Ramos (cell line): Measurements from ENCODE around the gene TDO2.
"Not testable (repeated sequence)": the region's sequence is repeated elsewhere in the genome, so short reads cannot be mapped to it uniquely, and the experiment has no call there.

Source experiments
- in situ Hi-C: fragments of 300-500 bp; cut with MboI; formaldehyde crosslinking; loops from one replicate; pipeline ENCODE4 v1.14.3; 2022; ENCODE audit warnings: low sequenced_read_pairs; ENCODE audit not compliant: unreplicated experiment

Gene TDO2

GRCh38 chr4:155903453-155903852, at the start of gene TDO2:
TDO2 (plus strand) TSS chr4:155903696; CDS start chr4:155903759, 63 bp downstream.
- in situ Hi-C loops, result no loop called here

- in situ Hi-C loops, result no loop called here
These were observed 48.8 kb upstream of the TDO2 start for GRCh38 chr4:155854582-155855226.

GRCh38 chr4:155855897-155856296, 47.6 kb upstream of the TDO2 start:
- in situ Hi-C loops, result no loop called here

- in situ Hi-C loops, result no loop called here
These were observed 37.3 kb upstream of the TDO2 start, which contains the start of gene ASIC5 for GRCh38 chr4:155866177-155866576. ASIC5 (minus strand) TSS chr4:155866277; CDS start chr4:155866226, 51 bp downstream.

GRCh38 chr4:155875878-155876277, 27.6 kb upstream of the TDO2 start:
- in situ Hi-C loops, result no loop called here

- in situ Hi-C loops, result no loop called here
These were observed 25.5 kb upstream of the TDO2 start for GRCh38 chr4:155877971-155878370.

- in situ Hi-C loops, result no loop called here
These were observed 24.9 kb upstream of the TDO2 start for GRCh38 chr4:155878611-155879010.

- in situ Hi-C loops, result no loop called here
These were observed 23.7 kb upstream of the TDO2 start for GRCh38 chr4:155879767-155880166.

GRCh38 chr4:155881555-155881954, 21.9 kb upstream of the TDO2 start:
- in situ Hi-C loops, result no loop called here

GRCh38 chr4:155883895-155884294, 19.6 kb upstream of the TDO2 start:
- in situ Hi-C loops, result no loop called here

GRCh38 chr4:155885666-155886065, 17.8 kb upstream of the TDO2 start:
- in situ Hi-C loops, result no loop called here

GRCh38 chr4:155887045-155887444, 16.5 kb upstream of the TDO2 start:
- in situ Hi-C loops, result no loop called here

- in situ Hi-C loops, result no loop called here
These were observed 15.5 kb upstream of the TDO2 start for GRCh38 chr4:155887847-155888570.

- in situ Hi-C loops, result no loop called here
These were observed 14.3 kb upstream of the TDO2 start for GRCh38 chr4:155889031-155889793.

GRCh38 chr4:155889946-155890345, 13.6 kb upstream of the TDO2 start:
- in situ Hi-C loops, result no loop called here

GRCh38 chr4:155891058-155891457, 12.4 kb upstream of the TDO2 start:
- in situ Hi-C loops, result no loop called here

- in situ Hi-C loops, result not testable (repeated sequence)
These were observed 5.1 kb upstream of the TDO2 start for GRCh38 chr4:155898371-155898770.

- in situ Hi-C loops, result no loop called here
These were observed 3.6 kb upstream of the TDO2 start for GRCh38 chr4:155899891-155900290.

- in situ Hi-C loops, result no loop called here
These were observed 3.1 kb upstream of the TDO2 start for GRCh38 chr4:155900381-155900780.

- in situ Hi-C loops, result no loop called here
These were observed 2.5 kb upstream of the TDO2 start for GRCh38 chr4:155901013-155901412.

- in situ Hi-C loops, result no loop called here
These were observed 835 bp downstream of the TDO2 start for GRCh38 chr4:155904331-155904730.
